GM12891 (cell line): ENCODE results near the gene FAT3.

Source experiments
- DNase-seq: peaks from one replicate; pipeline ENCODE4 v3.0.0; 2011; ENCODE audit warnings: low spot score; ENCODE audit not compliant: insufficient read length
- FAIRE-seq: peaks from 2 replicates; lab custom pipeline; 2011; peaks lifted over from hg19 to GRCh38; lab: Jason Lieb, UNC
- PAX5 ChIP-seq: IDR thresholded peaks from 2 replicates; pipeline ENCODE4 v1.6.1; 2011; ENCODE audit warnings: low read length, moderate library complexity, mild to moderate bottlenecking; ENCODE audit not compliant: insufficient read depth, severe bottlenecking
- POLR2A ChIP-seq: IDR thresholded peaks from 2 replicates; pipeline ENCODE4 v1.6.1; 2011; ENCODE audit warnings: low read depth, low read length, control low read depth
- POLR2AphosphoS5 ChIP-seq: IDR thresholded peaks from 2 replicates; pipeline ENCODE4 v1.6.1; 2011; ENCODE audit warnings: low read depth, low read length, control low read depth
- POU2F2 ChIP-seq: IDR thresholded peaks from 2 replicates; pipeline ENCODE4 v1.6.1; 2011; ENCODE audit warnings: low read depth, mild to moderate bottlenecking, control low read depth, low read length, moderate library complexity
- SPI1 ChIP-seq: IDR thresholded peaks from 2 replicates; pipeline ENCODE4 v1.6.1; 2011; ENCODE audit warnings: low read depth, low read length, control low read depth
- TAF1 ChIP-seq: IDR thresholded peaks from 2 replicates; pipeline ENCODE4 v1.6.1; 2011; ENCODE audit warnings: low read depth, low read length, control low read depth

The FAT3 gene

DNA sequence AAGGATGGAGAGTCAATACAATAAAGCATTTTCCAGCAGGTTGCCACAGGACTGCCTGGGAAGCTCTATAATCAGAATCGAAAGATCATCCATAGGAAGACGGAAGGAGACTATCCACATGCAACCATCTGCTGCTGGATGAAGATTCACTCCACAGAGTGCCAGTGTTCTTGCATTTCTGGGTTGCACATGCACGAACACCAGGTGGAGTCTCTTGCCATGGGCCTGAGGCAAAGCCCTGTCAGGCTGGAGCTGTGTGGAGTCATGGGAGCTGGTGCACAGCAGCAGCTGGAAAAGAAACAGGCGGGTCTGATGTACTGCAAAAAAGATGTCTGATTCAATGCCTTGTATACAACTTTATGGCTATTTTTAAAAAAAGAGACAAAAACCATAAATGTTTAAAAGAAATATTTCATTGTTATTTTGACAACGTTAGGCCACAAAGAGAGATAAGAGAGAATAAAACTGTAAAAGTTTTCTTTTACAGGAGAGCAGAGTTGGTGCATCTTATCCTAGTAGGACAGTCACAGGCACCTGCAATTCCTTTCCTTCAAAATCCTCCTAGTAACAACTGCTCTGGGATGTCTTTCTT is 12.9 kb upstream of the FAT3 start:
- DNase-seq (no peak), FAIRE-seq (no peak)
- no peak for TF ChIP-seq POLR2AphosphoS5
- no peak for TF ChIP-seq SPI1
- no peak for TF ChIP-seq POU2F2
- no peak for TF ChIP-seq POLR2A
- no peak for TF ChIP-seq TAF1
- no peak for TF ChIP-seq PAX5

DNA sequence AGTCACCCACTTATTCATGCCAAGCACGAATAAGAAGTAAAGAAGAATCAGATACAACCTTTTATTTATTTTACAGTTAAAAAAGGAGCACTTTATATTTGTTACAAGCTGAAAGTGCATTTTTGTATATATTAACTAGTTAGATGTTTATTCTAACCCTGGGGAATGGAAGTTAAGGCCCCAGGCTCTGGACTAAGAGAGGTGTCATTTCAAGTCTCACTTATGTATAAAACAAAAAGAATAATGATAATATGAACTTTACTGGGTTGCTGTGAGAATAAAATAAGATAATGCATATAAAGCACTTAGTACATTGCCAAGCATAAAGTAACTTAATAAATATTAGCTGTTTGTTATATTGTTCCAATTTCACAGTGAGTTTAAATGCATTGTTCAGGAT is 12.1 kb upstream of the FAT3 start:
- FAIRE-seq = no peak
- DNase-seq = no peak
- TF ChIP-seq TAF1 (no peak), POLR2AphosphoS5 (no peak), POU2F2 (no peak), SPI1 (no peak), PAX5 (no peak), POLR2A (no peak)

DNA sequence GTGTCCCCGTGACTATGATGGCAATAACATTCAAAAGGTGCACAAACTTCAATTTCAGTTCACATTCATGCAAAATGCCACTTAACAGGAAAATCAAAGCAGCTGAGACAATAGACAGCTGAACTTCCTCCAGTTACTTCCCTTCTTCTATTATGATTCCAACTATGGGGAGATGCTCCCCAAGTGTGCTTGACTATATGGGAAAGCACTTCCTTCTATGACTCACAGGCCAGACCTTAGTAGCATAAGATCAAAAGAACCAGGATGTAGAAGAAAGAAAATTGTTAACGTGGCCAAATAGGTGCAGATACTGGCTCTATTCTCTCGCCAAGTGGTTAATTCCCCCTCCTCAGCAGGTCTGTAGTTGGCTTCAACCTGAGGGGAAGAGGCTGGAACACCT is 7.8 kb upstream of the FAT3 start:
- TF ChIP-seq PAX5 = no peak
- no peak for TF ChIP-seq POU2F2
- no peak for TF ChIP-seq TAF1
- no peak for TF ChIP-seq SPI1
- no peak for TF ChIP-seq POLR2AphosphoS5
- TF ChIP-seq POLR2A = no peak
- FAIRE-seq (no peak), DNase-seq (no peak)

DNA sequence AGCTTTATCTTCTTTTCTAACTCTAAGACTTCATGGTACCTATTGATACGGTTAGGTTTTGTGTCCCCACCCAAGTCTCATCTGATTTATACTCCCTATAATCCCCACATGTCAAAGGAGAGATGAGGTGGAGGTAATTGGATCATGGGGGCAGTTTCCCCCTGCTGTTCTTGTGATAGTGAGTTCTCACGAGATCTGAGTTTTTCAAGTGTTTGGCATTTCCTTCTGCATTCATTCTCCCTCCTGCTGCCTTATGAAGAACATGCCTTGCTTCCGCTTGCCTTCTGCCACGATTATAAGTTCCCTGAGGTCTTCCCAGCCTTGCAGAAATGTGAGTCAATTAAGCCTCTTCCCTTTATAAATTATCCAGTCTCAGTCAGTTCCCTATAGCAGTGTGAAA is 5.1 kb upstream of the FAT3 start:
- no peak for FAIRE-seq
- no peak for TF ChIP-seq POLR2A
- no peak for TF ChIP-seq TAF1
- no peak for TF ChIP-seq POU2F2
- TF ChIP-seq PAX5 = no peak
- no peak for TF ChIP-seq POLR2AphosphoS5
- TF ChIP-seq SPI1 = no peak
- no peak for DNase-seq

DNA sequence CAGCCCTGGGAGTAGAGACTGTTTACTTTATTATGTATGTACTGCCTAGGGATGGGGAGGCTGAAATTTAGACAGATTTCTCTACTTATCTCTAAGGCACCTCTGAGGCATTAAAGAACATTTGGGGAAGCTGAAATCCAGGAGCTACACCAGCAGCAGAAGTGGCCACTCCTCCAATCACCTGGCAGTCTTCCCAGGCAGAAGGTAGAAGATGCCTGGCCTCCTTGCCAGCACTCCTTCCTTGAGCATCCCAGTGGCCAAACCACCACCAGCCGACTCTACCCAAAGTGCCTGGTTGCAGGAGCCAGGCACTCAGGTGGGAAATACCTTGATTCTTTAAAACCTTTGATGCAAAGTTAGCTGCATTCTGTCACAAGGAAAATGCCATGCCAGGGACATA is 1.9 kb upstream of the FAT3 start:
- FAIRE-seq (no peak), DNase-seq (no peak)
- TF ChIP-seq POLR2AphosphoS5 (no peak), POLR2A (no peak), SPI1 (no peak), POU2F2 (no peak), TAF1 (no peak)

DNA sequence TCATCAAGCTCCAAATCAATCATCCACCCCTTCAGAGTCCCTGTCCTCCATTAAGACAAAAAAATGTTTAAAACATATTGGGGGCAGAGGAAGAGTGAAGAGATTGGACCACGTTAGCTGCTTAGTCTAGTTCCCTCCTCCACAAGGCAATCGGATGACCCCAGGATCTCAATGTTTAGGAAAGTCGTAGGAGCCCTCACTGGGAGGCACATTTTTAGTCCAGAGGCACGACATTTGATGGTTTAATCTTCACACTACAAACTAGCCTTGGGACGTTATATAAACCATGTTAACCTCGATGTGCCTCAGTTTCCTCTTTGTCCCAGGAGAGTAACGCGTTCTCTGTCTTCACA is 588 bp upstream of the FAT3 start:
- DNase-seq = no peak
- TF ChIP-seq POU2F2 (no peak), SPI1 (no peak), POLR2AphosphoS5 (no peak), TAF1 (no peak), PAX5 (no peak), POLR2A (no peak)
- no peak for FAIRE-seq

DNA sequence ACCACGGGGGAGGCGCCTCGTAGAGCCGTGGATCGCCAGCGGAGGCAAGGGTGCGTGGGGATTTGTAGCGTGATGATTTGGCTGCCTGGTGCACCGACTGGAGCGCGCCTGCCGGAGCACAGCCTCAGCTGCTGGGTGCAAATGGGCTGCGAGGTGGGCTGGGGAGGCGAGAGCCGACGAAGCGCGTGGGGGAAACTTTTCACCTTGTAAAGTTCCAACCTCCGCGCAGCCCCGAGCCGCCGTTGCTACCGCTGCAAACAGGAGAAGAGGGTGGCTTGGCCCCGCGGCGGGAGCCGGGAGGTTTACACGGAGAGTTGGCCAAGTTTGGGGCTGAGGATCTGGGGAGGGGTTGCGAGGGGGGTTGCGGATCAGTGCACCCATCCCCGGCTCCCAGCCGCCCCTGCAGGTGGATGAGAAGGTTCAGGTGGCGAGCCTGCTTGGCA is 528 bp downstream of the FAT3 start:
- DNase-seq = no peak
- FAIRE-seq = no peak
- TF ChIP-seq POU2F2 (no peak), PAX5 (no peak), TAF1 (no peak), POLR2A (no peak), SPI1 (no peak), POLR2AphosphoS5 (no peak)

DNA sequence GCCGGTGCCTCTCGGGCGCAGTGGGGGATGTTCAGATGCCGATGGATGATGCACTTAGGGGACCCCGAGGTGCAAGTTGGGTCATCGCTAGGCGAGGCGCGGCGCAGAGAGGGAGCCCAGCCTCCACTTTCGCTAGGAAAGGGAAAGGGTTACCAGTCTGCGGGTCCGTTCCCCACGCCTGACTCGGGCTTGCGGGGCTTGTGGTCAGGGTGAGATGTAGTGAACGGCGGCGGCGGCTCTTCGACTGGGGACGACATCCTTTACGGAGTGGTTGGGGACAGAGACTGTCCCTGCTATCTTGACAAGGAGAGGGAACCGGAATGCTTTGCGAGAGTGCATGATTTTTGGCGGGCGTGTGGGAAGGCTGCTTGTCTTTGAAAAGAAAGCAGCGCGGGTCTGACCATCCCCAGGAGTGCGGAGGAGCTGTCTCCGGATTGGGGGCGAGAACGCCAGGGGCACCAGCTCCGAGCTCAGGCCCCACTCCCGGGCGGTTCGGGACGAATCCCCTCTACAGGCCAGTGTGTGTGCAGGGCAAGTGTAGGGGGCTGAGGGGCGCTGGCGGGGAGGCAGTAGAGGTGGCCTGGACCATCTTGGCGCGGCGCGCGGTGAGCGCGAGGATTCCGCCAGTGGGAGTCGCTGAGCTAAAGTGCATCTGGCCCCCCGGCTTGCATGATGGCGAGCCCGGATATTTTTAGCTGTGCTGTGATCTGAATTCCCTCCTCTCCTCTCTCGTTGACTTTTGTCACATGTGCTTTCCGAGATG is 1.1 kb downstream of the FAT3 start:
- no peak for TF ChIP-seq POLR2A
- no peak for TF ChIP-seq POLR2AphosphoS5
- TF ChIP-seq PAX5 = no peak
- no peak for TF ChIP-seq POU2F2
- no peak for TF ChIP-seq TAF1
- no peak for TF ChIP-seq SPI1
- FAIRE-seq (no peak), DNase-seq (no peak)

DNA sequence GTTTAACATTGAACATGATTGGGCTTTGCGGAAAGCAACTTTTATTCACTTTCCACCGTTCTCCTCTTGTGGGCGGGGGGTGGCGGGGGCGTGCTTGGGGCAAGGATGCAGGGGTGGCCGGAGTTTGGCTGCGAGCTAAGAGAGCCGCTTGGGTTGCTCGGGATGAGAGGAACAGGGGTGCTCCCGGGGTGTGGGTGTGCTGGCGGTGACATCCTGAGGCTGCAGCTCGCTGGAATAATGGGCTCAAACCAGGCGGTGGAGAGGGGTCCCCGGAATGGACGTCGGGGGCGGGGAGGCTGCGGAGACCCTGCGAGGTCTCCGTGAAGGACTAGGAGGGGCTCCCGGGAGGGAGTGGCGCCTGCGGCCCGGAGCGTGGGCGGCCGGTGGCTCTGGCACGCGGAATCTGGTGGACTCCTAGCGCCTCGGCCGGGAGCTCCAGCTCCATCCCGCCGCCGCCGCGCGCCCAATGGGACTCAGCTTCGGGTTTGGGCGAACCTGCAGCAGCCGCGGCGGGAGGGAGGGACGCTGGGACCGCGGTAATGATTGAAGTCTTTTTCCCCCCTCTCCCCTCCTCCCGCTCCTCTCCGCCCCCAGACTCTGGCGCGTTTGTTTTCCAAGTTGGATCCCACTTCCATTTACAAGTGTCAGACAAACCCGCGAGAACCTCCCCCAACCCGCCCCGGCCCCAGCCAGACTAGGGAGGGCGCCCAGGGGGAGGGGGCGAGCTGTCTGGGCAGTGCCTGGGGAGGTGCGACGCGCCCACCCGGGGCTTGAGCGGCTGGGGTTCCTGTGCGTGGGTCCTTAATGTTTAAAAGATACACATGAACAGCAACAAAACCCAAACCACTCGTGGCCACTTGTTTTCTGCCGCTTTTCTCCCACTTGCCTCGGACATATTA is 2.0 kb downstream of the FAT3 start:
- TF ChIP-seq POU2F2 (no peak), POLR2A (no peak)
- DNase-seq = no peak
- no peak for FAIRE-seq
